ENCODE measurements around the gene CCDC71.

CCDC71 gene

DNA sequence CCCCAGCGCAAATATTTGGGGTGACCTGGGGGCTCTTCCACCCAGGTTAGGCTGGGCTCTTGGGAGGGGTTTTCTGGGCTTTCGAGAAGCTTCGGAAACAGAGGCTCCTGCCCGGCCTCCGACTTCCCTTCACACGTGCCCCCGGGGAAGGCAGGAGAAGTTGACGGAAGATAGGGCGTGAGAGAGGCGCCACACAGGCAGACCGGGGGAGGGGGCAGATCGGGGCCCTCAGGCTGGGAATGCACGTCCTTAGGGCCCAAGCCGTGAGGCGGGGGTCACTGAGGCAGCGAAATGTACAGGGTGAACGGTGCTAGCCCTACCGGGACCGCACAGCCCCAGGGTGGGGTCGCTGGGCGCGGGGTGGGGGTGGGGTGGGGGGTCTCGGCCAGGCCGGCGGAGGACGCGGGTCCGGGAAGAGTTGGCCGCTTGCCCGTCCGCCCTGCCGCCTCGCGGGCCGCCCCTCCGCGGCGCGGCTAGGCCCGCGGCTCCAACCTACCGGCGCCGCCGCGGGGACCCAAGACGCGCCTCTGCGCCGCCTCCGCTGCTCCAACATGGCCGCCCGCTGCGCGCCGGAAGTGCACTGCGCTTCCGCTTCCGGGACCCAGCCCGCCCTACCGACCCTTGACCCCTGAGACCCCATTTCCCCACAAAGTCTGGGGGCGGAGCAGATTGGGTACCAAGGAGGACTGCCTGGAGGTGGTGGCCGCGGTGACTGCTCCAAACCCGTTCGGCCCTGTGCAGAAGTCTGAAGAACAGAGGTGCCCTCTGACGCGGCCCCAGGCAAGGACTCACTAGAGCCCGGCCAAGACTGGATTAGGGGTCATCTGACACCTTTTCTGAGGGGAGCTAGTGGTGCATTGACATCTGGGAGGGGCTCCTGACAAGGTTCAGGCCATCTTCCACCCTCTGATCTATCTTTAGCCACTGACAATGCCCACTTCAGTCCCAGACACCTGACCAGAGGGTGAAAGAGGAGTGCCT is at the start of gene CCDC71:
CCDC71 (minus strand) TSS at position 561 of the 981 bp plus-strand sequence. CDS start 2,123 bp downstream, outside the sequence.
- peak; percentile 69 for DNase-seq (ENCODE audit: low read depth)

GRCh38 chr3:49213998-49214397 is 47.9 kb upstream of the CCDC71 start:
- DNase-seq (ENCODE audit: low read depth) = no peak

- no peak for DNase-seq (ENCODE audit: low read depth)
These were observed 47.4 kb upstream of the CCDC71 start for GRCh38 chr3:49213541-49213943.

DNA sequence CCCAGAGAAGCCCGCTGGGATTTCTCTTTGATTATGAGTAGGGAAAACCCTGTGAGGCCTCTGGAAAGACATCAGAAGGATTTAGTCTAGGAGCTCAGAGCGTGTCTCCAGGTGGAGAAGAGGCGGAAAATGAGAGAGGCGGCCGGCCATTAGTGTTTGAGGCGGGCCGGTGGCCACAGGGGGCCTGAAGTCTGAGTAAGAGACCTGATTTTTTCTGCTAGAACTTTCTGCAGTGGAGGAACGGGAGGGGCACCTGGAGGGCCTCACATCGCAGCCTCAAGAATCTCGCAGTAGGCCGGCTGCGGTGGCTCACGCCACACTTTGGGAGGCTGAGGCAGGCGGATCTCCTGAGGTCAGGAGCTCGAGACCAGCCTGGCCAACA is 33.8 kb upstream of the CCDC71 start:
- no peak for DNase-seq (ENCODE audit: low read depth)

DNA sequence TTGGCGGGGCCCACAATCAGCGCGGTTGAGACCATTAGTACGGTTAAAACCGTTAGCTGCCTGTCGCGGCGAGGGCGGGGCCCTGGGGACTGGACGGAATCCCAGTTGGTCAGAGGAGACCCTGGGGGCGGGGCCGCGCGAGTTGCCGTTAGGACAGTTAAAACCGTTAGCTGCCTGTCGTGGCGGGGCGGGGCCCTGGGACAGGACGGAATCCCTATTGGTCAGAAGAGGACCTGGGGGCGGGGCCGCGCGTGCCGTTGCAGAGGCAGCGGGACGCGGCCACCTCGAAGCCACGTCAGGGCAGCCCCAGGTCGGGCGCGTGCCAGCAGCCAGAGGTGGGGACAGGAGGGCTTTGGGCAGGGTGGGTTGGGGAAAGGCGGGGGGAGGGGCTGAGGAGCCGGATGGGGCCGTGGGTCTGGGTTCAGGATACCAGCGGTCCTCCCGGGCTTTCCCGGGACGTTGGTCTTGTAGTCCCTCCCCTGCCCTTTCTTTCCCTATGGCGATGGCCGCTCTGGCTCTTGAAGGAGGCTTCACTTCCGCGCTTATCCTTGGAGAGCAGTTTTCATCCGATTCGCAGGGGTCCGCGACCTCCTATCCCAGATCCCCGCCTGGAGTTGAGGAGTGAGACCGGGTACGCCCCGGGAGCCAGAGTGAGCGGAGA is 33.2 kb upstream of the CCDC71 start:
- DNase-seq (ENCODE audit: low read depth) = no peak

- no peak for DNase-seq (ENCODE audit: low read depth)
These were observed 32.6 kb upstream of the CCDC71 start for GRCh38 chr3:49198611-49199230.

GRCh38 chr3:49198161-49198560 is 32.0 kb upstream of the CCDC71 start:
- DNase-seq (ENCODE audit: low read depth) = no peak

DNA sequence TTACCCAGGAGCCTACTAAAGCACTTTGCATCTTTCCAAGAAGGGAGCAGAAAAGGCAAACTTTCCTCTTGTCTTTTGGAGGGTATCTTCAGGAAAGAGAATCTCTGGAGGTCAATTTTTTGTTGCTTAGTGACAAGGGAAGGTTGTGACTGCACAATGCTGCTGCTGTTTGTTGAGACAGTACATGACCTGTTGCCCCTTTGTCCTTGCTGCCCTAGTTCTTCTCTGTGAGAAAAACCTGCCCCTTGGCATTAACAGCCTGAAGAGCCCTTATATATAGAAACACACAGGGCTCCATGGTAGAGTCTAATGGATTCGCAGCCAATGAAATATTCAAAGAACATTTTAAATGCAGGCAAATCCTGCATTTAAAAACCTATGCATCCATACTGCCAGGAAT is 25.6 kb upstream of the CCDC71 start:
- no peak for DNase-seq (ENCODE audit: low read depth)

DNA sequence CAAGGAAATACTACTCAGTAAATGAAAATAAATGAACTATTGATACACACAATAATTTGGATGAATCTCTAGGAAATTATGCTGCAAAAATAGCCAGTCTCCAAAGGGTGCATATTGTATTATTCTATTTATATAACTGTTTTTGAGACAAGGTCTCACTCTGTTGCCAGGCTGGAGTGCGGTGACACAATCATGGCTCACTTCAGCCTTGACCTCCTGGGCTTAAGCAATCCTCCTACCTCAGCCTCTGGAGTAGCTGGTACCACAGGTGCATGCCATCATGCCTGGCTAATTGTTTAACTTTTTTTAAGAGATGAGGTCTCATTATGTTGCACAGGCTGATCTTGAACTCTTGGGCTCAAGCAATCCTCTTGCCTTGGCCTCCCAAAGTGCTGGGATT is 17.7 kb upstream of the CCDC71 start:
- DNase-seq (ENCODE audit: low read depth) = no peak

GRCh38 chr3:49182682-49183081 is 16.6 kb upstream of the CCDC71 start:
- DNase-seq (ENCODE audit: low read depth) = no peak

- no peak for DNase-seq (ENCODE audit: low read depth)
These were observed 15.2 kb upstream of the CCDC71 start for GRCh38 chr3:49181351-49181750.

DNA sequence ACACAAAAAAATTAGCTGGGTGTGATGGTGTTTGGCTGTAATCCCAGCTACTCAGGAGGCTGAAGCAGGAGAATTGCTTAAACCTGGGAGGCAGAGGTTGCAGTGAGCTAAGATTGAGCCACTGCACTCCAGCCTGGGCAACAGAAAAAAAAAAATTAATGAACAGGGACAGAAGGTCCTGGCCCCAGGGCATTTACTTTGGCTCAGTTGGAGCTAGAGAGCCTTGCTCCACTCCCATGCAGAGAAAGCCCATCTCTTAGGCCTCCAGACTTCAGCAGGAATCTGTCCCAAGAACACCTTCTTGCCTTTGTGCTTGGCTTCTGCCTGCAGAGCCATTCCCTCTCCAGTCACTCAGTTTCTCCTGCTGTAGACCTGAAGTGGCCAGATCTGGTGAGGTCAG is 14.0 kb upstream of the CCDC71 start:
- no peak for DNase-seq (ENCODE audit: low read depth)

GRCh38 chr3:49177073-49177472 is 10.9 kb upstream of the CCDC71 start:
- no peak for DNase-seq (ENCODE audit: low read depth)

GRCh38 chr3:49175530-49175929 is 9.4 kb upstream of the CCDC71 start:
- no peak for DNase-seq (ENCODE audit: low read depth)

DNA sequence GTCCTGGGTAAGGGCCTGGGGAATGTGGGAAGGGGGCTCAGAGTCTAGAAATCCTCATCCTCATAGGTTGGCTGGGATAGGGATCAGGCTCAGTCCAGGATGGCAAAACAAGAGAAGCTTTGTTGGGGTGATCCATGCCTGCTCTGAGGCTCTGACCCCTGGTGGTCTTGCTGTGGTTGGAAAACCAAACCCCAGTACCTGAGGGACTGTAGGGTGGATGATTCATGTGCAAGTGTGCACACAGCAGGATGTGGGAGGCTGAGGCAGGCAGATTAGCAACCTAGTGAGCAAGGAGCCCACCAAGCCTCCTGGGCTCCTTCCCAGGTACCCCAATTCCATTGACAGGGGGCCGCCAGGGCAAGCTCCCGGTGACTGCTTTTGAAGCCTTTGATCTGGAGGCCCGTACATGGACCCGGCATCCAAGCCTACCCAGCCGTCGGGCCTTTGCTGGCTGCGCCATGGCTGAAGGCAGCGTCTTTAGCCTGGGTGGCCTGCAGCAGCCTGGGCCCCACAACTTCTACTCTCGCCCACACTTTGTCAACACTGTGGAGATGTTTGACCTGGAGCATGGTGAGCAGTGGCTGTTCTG is 8.4 kb upstream of the CCDC71 start:
- no peak for DNase-seq (ENCODE audit: low read depth)

GRCh38 chr3:49173792-49174170 is 7.7 kb upstream of the CCDC71 start:
- DNase-seq (ENCODE audit: low read depth) = no peak

DNA sequence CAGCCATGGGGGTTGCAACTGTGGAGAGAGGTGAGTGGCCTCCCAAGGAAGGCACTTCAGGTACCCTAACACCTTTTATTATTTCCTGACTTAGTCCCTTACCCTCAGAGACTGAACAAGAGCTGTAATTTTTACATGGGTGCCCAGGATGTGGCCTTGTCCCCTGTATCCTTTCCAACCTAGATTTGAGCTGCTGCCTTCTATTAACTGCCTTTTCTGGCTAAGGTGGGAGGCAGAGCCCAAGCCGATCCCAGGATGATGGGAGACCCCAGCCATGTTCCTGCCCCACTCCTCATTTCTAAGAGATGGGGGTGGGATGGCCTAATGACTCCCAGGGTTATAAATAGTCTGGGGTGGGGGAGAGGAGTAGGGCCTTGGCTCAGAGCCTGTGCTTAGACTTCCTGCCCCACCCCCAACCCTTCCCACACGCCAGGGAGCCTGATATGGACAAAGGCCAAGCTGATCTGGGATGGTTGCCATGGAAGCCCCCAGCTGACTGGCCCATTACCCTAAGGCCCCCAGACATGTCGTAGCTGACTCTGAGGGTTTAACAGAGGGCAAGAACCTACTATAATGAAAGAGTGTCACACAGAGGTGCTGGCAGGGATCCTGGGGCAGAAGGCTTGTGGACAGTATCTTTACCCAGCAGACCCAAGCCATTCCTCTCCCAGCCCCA is 7.1 kb upstream of the CCDC71 start:
- DNase-seq (ENCODE audit: low read depth) = no peak

DNA sequence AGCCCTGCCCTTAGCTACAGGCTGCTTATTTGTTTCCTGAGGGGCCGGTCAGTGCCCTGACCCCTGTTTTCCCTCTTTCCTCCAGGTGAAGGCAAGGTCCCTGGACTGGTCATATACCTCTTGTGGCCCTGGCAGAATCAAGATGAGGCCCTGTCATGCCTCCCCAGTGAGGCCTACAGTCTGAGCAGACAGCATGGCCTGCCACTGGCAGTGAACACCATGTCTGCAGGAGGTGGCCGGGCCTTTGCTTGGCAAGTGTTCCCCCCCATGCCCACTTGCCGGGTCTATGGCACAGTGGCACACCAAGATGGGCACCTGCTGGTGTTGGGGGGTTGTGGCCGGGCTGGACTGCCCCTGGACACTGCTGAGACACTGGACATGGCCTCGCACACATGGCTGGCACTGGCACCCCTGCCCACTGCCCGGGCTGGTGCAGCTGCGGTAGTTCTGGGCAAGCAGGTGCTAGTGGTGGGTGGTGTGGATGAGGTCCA is 6.5 kb upstream of the CCDC71 start:
- no peak for DNase-seq (ENCODE audit: low read depth)

DNA sequence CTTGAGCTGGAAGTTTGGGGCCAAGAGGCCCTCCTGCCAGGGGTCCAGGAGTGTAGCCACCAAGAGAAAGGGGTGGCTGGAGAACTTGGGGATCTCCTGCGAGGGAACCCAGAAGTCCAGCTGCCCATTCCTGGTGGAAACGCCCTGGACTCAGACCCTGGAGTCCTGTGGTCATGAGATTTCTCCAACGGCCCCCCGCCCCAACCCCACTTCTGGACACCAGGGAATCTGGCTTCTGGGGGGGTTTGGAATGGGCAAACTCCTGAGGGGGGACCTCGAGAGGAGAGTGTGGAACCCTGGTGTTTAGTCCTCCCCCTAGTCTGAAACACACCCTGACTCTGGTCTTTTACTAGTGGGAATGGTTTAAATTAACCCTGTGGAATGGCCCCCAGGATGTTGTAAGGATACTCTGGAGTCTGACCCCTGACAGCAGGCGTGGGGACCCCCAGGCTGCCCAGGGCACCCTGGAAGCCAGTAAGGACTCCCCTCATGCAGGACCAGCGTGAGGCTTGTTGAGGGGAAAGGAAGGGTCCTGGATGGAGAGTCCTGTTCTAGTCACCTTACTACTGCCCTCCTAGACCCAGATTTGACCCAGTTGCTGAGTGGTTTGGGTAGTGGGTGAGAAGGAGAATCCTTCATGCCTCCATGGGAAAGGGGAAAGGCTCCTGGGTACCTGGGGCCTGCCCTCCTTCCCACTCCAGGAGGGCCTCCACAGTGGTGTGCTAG is 5.8 kb upstream of the CCDC71 start:
- DNase-seq (ENCODE audit: low read depth) = no peak

DNA sequence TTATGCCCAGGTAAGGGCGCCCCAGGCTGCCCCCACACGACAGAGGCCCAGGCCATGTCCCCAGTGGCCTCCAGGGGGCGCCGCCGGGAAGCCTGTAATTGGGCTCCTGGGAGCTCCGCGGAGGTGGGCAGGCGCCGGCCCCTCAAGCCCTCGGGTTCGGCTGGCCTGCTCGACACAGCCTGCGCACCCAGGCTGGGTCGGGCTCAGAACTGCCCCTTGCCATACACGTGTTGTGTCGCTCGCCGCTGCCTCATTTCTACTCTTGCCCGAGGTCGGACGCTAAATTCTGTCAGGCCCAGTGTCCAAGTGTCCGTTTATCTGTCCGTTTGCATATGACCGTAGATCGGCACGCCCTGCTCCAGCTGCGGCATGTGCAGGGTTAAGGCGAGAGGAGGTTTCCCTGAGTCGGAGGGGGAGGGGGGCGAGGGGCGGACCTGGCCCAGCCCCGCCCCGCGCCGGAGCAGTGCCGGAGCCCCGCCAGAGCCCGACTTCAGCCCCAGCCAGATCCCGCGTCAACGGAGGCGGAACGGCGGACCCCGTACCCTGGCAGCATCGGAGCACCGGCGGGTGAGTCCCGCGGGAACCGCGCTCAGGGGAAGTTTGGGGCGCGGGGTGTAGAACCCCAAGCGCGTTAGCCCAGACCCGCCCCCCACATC is 5.1 kb upstream of the CCDC71 start, which contains the start of gene KLHDC8B:
KLHDC8B (plus strand) TSS at position 480 of the 656 bp plus-strand sequence. CDS start 1,172 bp downstream, outside the sequence.
- peak; percentile 69 for DNase-seq (ENCODE audit: low read depth)

All from stimulated activated CD4-positive, alpha-beta T cell treated with anti-CD3 and anti-CD28 coated beads, Interleukin-2, amount 100 ng/mL, for 4 hours (primary cell).